Ishikawa (cell line): ENCODE measurements around the gene F8A1.

Experiments
- CEBPB ChIP-seq: IDR thresholded peaks from 2 replicates; pipeline ENCODE4 v1.6.1; 2012
- CREB1 ChIP-seq: IDR thresholded peaks from 2 replicates; pipeline ENCODE4 v1.6.1; 2012; ENCODE audit warnings: low read depth
- EGR1 ChIP-seq: IDR thresholded peaks from 2 replicates; pipeline ENCODE4 v1.6.1; 2012
- EP300 ChIP-seq: IDR thresholded peaks from 2 replicates; pipeline ENCODE4 v1.6.1; 2012; ENCODE audit warnings: borderline replicate concordance
- FOXM1 ChIP-seq: IDR thresholded peaks from 2 replicates; pipeline ENCODE4 v1.6.1; 2012; ENCODE audit warnings: low read depth, borderline replicate concordance
- MAX ChIP-seq: IDR thresholded peaks from 2 replicates; pipeline ENCODE4 v1.6.1; 2012
- NFIC ChIP-seq: IDR thresholded peaks from 2 replicates; pipeline ENCODE4 v1.6.1; 2012
- RAD21 ChIP-seq: IDR thresholded peaks from 2 replicates; pipeline ENCODE4 v1.6.1; 2012; ENCODE audit warnings: low read depth
- REST ChIP-seq: IDR thresholded peaks from 2 replicates; pipeline ENCODE4 v1.6.1; 2012; ENCODE audit warnings: low read depth, mild to moderate bottlenecking
- TAF1 ChIP-seq: IDR thresholded peaks from 2 replicates; pipeline ENCODE4 v1.6.1; 2012; ENCODE audit warnings: low read depth, mild to moderate bottlenecking
- TCF12 ChIP-seq: IDR thresholded peaks from 2 replicates; pipeline ENCODE4 v1.6.1; 2012; ENCODE audit warnings: low read depth
- TEAD4 ChIP-seq: IDR thresholded peaks from 2 replicates; pipeline ENCODE4 v1.6.1; 2012
- USF1 ChIP-seq: IDR thresholded peaks from 2 replicates; pipeline ENCODE4 v1.6.1; 2012
- YY1 ChIP-seq: IDR thresholded peaks from 2 replicates; pipeline ENCODE4 v1.6.1; 2012; ENCODE audit warnings: low read depth
- ZBTB7A ChIP-seq: IDR thresholded peaks from 2 replicates; pipeline ENCODE4 v1.6.1; 2012; ENCODE audit warnings: low read depth

F8A1 gene

GRCh38 chrX:154873329-154873728 lies 12.8 kb upstream of the F8A1 start:
- TF ChIP-seq FOXM1 = no peak
- no peak for TF ChIP-seq TAF1
- no peak for TF ChIP-seq USF1
- TF ChIP-seq TCF12 = no peak
- no peak for TF ChIP-seq NFIC
- no peak for TF ChIP-seq REST
- TF ChIP-seq RAD21 = no peak
- no peak for TF ChIP-seq TEAD4
- no peak for TF ChIP-seq CREB1
- TF ChIP-seq ZBTB7A = no peak
- no peak for TF ChIP-seq YY1
- TF ChIP-seq CEBPB = no peak
- no peak for TF ChIP-seq EP300
- TF ChIP-seq EGR1 = no peak
- no peak for TF ChIP-seq MAX

GRCh38 chrX:154890990-154891639 lies 5.0 kb downstream of the F8A1 start:
- TF ChIP-seq EP300 = no peak
- TF ChIP-seq NFIC = no peak
- TF ChIP-seq YY1 = no peak
- TF ChIP-seq FOXM1 = no peak
- TF ChIP-seq CREB1 = no peak
- TF ChIP-seq TEAD4 = no peak
- no peak for TF ChIP-seq TAF1
- TF ChIP-seq RAD21 = no peak
- no peak for TF ChIP-seq CEBPB
- no peak for TF ChIP-seq TCF12
- TF ChIP-seq MAX = no peak
- TF ChIP-seq ZBTB7A = no peak
- TF ChIP-seq REST = no peak
- no peak for TF ChIP-seq USF1
- TF ChIP-seq EGR1 = no peak

- no peak for TF ChIP-seq YY1
- no peak for TF ChIP-seq CREB1
- no peak for TF ChIP-seq CEBPB
- TF ChIP-seq MAX = no peak
- TF ChIP-seq FOXM1 = no peak
- no peak for TF ChIP-seq TEAD4
- TF ChIP-seq EP300 = no peak
Observed at GRCh38 chrX:154892296-154892695, 6.1 kb downstream of the F8A1 start.

GRCh38 chrX:154900323-154900722 lies 14.2 kb downstream of the F8A1 start:
- TF ChIP-seq CREB1 (no peak), CEBPB (no peak), MAX (no peak), REST (no peak), USF1 (no peak), YY1 (no peak), NFIC (no peak), ZBTB7A (no peak), TEAD4 (no peak)
